Hematopoietic multipotent progenitor cell treated with erythropoietin and hydrocortisone succinate and interleukin-3 and kit ligand, for 6 days (in vitro differentiated cells): ENCODE measurements around the gene EME1.
"Not testable (repeated sequence)": the region's sequence is repeated elsewhere in the genome, so short reads cannot be mapped to it uniquely, and the experiment has no call there.

Experiments used
- DNase-seq: peaks from one replicate; pipeline ENCODE4 v3.0.0-alpha.2; 2015

EME1 gene, protein sequence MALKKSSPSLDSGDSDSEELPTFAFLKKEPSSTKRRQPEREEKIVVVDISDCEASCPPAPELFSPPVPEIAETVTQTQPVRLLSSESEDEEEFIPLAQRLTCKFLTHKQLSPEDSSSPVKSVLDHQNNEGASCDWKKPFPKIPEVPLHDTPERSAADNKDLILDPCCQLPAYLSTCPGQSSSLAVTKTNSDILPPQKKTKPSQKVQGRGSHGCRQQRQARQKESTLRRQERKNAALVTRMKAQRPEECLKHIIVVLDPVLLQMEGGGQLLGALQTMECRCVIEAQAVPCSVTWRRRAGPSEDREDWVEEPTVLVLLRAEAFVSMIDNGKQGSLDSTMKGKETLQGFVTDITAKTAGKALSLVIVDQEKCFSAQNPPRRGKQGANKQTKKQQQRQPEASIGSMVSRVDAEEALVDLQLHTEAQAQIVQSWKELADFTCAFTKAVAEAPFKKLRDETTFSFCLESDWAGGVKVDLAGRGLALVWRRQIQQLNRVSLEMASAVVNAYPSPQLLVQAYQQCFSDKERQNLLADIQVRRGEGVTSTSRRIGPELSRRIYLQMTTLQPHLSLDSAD

DNA sequence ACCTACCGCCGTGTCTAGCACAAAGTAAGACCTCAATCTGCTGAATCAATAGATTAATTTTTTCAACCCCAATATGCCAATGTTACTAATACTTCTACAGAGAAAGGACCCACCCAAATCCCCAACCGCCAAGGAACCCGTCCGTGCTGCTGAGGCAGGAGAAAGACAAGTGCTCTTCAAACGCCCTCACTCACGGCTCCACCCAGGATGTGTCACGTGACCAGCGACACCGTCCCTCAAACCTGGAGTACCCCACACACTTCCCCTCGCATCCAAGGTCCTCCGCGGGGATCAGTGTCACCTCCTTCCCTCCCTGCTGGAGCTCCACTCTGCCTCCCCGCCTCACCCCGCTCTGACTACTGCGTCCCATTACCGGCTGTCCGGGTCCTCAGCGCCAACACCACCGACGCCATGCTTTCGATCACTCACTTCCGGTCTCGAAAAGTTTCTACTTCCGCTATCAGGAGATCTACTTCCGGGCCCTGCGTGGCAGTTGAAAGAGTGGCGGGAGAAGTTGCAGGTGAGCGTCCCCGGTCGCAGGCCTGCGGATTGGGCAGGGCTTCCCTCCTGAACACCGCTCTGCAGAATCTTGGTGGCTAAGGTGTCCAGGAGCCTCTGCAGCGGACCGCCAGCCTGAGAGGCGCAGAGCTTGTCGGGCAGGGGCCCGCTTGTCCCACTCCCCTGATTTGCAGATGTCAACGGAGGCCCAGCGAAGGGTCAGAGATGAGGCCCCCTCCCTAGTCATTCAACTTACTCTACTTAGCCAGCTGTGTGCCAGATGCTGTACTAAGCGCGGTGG lies at the start of gene EME1, which contains the start of gene MRPL27:
EME1 (plus strand) TSS at position 472 of the 799 bp plus-strand sequence. CDS start 1,980 bp downstream, outside the sequence.
MRPL27 (minus strand) TSS at position 427 of the 799 bp plus-strand sequence; CDS start at position 413, 14 bp downstream.
- DNase-seq: peak; percentile 97

GRCh38 chr17:50325906-50326305 lies 47.1 kb upstream of the EME1 start:
- DNase-seq: no peak

DNA sequence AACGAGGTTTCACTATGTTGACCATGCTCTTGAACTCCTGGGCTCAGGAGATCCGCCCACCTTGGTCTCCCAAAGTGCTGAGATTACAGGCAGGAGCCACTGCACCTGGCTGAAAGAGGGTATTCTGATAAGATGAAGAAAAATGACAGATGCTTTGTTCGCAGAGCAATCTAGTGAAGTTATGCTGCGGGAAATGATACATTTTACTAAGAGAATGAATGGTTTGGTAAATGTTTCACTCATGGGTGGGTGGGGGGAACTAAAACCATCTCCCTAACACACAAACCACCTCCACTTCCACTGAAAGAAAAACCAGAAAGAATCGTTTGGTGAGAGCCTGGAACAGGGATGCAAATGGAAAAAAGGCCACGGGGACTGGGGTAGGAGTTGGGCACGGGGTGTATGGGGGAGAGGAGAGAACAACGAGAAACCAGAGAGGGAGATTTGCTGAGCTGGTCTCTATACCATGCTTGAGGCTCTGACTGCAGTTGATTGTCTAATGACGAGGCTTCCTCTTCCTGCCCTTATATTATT lies 46.1 kb upstream of the EME1 start:
- DNase-seq: no peak

DNA sequence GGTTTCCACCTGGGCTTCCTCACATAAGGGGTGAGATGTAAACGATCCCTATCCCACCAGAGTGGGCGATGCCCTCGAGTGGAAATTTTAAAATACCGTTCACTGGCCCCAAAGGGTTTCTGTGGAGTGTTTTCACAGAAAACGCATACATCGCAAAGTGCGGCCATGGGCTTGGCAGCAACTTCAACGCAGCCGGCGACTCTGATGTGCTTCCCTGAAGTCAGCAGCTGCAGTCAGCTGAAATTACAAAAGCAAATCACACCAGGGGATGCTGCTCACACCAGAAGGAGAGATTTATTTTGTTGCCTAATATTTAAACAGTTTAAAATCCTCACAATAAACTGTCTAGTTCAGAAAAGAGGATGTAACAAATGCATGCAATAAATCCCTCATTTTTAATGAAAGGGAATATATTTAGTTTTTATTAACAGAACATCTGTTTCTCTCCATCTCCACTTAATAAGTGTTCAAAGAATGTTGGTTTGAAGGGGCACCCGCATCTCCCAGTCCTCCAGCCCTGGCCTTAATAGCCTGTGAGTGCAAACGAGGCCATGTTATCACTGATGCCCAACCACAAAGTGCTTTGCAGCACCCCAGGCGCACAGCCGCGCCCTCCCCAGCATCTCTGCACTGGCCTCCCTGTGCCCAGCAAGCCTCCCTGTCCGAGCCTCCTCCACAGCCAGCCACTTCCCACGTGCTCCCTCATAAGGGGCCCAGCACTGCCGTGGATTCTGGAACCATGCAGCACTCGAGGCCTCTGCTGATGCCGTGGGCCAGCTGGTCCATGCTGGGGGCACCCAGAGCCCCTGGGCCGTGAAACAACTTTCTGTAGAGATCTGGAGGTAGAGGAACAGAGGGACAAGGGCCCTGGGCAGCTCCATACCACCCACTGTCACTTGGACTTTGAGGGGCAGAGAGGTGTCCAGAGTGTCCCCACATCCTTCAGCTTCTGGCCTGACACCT lies 44.4 kb upstream of the EME1 start:
- no peak for DNase-seq

DNA sequence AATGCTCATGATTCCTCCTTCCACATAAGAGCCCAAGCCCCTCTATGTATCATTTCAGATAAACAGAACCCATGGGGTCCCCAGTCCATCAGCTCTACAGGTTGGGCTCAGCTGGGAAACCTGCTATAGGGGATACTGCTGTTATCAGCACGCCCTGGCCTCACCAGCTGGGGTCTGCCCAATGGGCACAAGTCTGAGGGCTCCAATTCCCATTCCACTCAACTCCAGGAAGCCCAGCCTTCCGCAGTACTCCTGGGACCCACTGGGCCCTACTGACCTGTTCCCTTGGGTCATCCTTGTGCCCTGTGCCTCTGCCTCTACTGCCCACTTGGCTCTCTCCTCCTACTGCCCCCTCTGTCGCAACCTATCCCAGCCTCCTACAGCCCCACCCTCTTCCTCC lies 43.3 kb upstream of the EME1 start:
- no peak for DNase-seq

GRCh38 chr17:50330151-50330775 lies 42.8 kb upstream of the EME1 start:
- no peak for DNase-seq

GRCh38 chr17:50331085-50331791 lies 41.8 kb upstream of the EME1 start:
- DNase-seq: no peak

DNA sequence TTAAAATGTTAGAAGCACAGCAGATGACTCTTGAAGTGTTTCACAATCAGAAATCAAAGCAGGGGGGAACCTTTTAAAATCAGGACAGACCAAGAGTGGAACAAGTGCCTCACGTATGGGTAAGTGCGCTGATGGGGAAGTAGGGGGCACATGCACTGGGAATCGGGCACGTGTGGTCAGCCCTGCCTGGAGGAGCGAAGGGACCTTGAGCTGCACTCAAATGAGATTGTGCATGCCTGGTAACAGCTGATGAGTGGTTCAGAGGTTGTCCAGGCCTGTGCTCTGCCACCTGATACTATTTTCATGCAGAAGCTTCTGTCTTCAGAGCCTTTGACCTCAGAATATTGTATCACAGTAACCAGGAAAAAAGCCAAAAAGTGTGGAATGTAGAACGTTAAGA lies 40.8 kb upstream of the EME1 start:
- DNase-seq: no peak

GRCh38 chr17:50333291-50334057 lies 39.6 kb upstream of the EME1 start:
- DNase-seq: not testable (repeated sequence)

GRCh38 chr17:50337956-50338355 lies 35.1 kb upstream of the EME1 start:
- no peak for DNase-seq

DNA sequence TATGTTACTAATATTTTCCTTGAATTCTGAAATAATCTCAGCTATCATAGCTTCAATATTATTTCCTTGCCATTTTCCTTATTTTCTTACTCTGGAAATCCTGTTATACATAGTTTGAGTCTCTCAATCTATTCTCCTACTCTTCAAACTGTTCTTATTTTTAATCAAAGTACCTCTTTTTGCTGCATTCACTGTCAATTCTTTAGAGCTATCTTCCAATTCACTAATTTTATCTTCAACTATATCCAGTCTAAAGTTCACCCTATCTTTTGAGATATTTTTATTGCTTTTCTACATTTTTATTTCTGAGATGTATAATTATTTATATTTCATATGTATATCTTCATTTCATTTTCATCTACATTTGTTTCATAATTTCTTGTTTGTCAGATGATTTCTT lies 34.4 kb upstream of the EME1 start:
- DNase-seq: no peak

DNA sequence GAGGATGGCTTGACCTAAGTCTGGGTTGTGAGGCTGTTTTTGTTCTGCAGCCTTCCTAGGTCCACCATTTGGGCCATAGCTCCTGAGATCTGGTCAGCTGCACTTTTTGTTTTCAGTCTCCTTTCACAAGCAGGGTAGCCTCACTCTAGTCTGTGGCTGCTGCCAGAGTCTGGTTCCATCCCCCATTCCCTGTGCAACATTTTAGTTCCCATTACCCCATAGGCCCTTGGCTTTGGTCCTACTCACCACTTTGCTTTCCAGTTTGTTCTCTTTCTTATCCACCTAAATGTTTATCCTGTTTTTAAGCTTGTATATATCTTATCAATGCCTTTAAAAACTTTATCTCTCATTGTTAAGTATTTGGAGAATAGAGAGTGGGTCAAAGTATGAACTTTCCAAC lies 33.6 kb upstream of the EME1 start:
- DNase-seq: no peak

DNA sequence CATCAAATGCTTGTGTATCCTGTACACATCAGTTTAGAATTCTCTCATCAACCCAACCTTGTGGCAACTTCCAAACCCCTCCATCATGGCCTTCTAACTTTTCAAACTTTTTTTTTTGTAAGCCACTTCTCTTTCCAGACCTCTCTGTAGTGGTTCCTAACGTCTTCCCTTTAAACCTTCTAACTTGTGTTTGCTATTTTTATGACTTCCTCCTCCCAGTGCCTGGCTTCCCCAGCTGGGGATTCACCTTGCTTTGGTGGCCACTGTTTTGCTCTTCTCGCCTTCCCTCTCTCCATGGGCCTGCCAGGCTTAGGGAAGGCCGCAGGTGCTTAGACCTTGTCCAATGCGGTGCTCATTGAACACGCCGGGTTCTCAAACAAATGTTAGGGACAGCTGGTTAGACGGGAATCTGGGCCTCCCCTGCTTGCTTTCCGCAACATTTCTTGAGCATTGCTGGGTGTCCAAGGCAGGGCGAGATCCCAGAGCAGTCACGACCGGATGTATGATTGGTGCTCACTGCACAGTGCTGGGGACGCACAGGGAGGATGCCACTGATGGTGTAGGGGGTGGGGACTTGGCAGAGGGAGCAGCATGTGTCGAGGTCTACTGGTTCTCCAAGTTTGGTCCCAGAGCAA lies 28.2 kb upstream of the EME1 start:
- no peak for DNase-seq

DNA sequence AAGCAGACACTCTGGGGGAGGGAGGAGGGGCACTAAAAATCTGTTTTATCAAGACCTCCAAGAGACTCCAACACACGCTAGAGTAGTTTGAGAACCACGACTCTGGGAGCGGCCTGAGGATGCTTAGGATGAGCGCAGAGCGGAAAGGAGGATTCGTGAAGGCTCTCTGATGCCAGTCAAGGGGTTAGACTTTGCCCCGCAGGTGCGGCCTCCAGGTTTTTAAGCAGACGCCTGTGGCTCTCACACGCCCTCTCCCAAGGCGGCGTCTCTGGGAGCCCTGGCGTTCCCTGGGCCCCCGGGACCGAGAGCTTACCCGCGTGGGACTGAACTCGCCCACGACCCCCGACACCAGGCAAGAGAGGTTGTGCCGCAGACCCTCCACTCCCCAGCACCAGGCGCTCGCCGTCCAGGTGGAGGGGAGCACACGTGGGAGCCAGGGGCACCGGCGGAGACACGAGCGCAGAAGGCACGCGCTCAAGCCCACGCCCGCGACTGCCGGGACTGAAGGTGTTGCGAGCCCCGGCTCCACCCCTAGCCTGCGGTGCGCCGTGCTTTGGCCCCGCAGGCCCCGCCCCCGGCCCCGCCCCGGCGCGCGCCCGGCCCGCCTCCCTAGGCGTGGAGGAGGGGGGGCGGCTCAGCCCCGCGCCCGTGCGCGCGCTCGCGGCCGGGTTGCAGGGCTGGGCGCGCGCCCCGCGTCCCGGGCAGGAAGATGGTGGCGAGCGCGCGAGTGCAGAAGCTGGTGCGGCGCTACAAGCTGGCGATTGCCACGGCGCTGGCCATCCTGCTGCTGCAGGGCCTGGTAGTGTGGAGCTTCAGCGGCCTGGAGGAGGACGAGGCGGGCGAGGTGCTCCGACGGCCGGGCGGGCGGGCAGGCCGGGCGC lies 27.4 kb upstream of the EME1 start, which contains the start of gene XYLT2:
XYLT2 (plus strand) TSS at position 695 of the 881 bp plus-strand sequence; CDS start at position 710, 15 bp downstream.
- peak; percentile 89 for DNase-seq

DNA sequence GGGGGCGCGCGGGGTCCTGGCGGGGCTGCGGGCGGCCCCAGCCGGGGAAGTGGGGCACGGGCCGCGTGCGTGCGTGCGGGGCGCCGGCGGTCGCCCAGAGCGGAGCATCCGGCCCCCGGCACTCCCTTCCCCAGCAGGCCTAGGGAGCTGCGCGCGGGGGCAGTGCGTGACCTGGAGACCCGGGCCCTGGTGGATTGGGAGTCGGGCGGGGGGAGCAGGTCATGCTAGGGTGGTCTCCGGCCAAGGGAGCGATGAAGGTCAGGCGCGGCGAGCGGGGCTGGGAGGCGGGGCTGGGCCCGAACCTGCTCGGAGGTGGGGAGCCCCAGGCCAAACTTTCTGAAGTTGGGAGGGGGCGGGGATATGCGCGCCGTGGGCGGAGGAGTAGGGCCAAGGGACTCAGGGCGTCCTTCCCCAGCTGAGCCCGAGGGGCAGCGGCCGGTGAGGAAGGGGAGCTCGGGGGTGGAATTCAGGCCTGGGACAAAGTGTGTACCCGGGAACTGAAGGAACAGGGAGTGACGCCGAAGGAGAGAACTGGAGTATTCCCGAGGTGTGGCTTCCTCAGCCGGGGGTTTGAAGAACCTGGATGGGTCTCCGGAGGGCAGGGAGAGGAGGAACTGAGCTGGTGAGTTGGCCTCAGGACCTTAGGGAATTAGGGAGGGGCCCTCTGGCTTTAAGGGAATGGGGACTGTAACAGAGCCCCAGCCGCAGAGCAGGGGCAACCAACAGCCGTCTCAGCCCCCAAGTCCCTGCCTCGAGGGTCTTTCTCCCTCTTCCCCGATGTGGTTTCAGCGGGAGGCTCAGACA lies 26.5 kb upstream of the EME1 start:
- DNase-seq: peak; percentile 48

GRCh38 chr17:50347117-50347893 lies 25.7 kb upstream of the EME1 start:
- DNase-seq: no peak

DNA sequence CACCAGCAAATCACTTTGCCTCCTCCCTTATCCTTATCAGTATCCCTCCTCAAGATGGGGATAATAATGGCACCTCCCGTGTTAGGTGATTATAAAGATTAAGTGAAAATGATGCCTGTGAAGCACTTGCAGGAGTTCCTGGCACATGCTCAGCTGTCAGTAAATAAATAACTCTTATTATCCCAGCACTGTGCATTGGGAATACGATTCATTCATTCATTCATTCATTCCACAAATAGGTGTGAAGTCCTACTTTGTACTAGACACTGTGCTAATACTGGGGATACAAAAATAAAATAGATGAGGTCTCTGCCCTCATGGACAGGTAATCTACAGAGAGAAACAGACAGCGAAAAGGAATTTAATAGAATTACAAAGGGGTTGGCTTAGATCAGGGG lies 25.1 kb upstream of the EME1 start:
- DNase-seq: no peak
